ENCODE measurements around the gene CDK13. TPM values are rescaled to one million over a fixed set of nuclear protein-coding genes. Genes with fewer than 3 reads are reported as not detected.

Gene CDK13
- total and polyA plus RNA-seq, 9 donors = 25.9 to 124 (median 68.4) TPM

DNA sequence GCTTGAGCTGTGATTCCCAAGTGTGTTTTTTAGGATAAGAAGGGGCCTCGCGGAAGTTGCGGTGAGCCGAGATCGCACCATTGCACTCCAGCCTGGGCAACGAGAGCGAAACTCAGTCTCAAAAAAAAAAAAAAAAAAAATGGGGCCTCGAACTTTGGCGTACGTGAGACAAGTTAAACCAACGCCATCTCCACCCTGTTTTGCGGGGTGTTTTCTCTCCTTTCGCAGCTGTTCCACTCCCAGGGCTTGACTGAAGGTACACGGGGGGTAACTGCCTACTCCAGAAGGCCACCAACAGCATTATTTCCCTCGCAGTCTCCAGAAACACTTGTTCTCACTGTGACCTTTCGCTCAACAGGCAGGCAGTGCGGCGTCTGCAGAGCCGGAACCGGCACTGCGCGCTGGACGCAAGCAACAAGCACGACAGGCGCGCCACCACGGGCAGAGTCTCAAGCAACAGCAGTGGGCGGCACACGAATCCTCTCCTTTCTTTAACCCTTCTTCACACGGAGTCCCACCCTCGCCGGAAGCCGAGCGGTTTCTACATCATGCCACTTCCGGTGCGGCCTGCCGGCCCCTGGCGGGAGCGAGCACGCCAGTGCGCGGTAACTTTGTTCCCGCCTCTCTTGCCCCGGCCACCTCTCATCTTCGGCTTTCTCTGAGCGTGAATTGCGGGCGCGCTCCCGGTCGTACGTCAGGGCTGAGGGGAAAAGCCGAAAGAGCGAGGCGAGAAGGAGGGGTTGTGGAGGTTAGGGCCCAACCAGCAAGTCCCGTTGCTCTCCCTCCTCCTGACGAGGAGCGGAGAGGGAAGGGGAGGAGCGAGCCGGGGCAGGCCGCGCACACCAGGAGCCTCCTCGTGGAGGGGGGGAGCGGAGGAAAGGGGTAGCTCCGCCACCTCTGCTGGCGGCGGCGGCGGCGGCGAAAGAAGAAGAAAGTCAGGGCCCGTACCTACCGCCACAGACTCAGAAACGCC is 814 bp upstream of the CDK13 start:
- 0 to 1% (median 0%) methylated on average over 68 to 74 of the region's 74 CpGs for WGBS, 3 donors
- Histone ChIP-seq H3K27me3 (no peaks in the 10 kb centered on the region), H3K4me1 (ENCODE audit: insufficient read depth) (peaks cover 5% of the 10 kb centered on the region), H3K27ac (peak overlapping the region; percentile 80 to 99), H3K36me3 (no peaks in the 10 kb centered on the region), H3K4me3 (peak overlapping the region; percentile 92), H3K9me3 (no peaks in the 10 kb centered on the region)
- DNase-seq = peak; percentile 97 to 99 (median 98)
- TF ChIP-seq, protein P1, sequence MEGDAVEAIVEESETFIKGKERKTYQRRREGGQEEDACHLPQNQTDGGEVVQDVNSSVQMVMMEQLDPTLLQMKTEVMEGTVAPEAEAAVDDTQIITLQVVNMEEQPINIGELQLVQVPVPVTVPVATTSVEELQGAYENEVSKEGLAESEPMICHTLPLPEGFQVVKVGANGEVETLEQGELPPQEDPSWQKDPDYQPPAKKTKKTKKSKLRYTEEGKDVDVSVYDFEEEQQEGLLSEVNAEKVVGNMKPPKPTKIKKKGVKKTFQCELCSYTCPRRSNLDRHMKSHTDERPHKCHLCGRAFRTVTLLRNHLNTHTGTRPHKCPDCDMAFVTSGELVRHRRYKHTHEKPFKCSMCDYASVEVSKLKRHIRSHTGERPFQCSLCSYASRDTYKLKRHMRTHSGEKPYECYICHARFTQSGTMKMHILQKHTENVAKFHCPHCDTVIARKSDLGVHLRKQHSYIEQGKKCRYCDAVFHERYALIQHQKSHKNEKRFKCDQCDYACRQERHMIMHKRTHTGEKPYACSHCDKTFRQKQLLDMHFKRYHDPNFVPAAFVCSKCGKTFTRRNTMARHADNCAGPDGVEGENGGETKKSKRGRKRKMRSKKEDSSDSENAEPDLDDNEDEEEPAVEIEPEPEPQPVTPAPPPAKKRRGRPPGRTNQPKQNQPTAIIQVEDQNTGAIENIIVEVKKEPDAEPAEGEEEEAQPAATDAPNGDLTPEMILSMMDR (IDR thresholded peaks at IDR 0.05) = no peak
- TF ChIP-seq POLR2A (IDR thresholded peaks at IDR 0.05) = peak; percentile 85
- intact Hi-C loops (cut with DNase I) = no loop called here

DNA sequence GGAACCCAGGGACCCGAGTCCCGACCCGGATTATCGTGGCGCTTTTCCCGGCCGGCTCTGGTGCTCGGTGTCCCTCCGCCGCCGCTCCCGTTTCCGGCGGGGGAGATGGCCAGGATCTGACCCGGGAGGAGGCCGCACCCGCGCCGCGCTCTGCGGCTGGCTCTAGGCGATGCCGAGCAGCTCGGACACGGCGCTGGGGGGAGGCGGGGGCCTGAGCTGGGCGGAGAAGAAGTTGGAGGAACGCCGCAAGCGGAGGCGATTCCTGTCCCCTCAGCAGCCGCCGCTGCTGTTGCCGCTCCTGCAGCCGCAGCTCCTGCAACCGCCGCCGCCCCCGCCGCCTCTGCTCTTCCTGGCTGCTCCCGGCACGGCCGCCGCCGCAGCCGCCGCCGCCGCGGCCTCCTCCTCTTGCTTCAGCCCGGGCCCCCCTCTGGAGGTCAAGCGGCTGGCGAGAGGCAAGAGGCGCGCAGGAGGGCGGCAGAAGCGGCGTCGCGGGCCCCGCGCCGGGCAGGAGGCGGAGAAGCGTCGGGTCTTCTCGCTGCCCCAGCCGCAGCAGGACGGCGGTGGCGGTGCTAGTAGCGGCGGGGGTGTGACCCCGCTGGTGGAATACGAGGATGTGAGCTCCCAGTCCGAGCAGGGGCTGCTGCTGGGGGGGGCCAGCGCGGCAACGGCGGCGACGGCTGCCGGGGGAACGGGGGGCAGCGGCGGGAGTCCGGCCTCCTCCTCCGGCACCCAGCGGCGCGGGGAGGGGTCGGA is 593 bp downstream of the CDK13 start:
- 1% methylated on average over 65 to 93 of the region's 93 CpGs for WGBS, 3 donors
- Histone ChIP-seq H3K9me3 (no peaks in the 10 kb centered on the region), H3K4me3 (peak overlapping the region; percentile 92), H3K27me3 (no peaks in the 10 kb centered on the region), H3K36me3 (no peaks in the 10 kb centered on the region), H3K27ac (peak overlapping the region; percentile 80 to 99), H3K4me1 (ENCODE audit: insufficient read depth) (peaks cover 5% of the 10 kb centered on the region)
- intact Hi-C loops (cut with DNase I) = loop anchor here in 1 of 4 donors (1.0 to 5.0 kb wide), 2 partner anchors 112 to 184 kb away; partner anchors contain the start of gene MPLKIP
- TF ChIP-seq, protein P1 (IDR thresholded peaks at IDR 0.05) = no peak
- TF ChIP-seq POLR2A (IDR thresholded peaks at IDR 0.05) = peak; percentile 11
- DNase-seq = peak in 2 of 5 donors; percentile 32 to 67

DNA sequence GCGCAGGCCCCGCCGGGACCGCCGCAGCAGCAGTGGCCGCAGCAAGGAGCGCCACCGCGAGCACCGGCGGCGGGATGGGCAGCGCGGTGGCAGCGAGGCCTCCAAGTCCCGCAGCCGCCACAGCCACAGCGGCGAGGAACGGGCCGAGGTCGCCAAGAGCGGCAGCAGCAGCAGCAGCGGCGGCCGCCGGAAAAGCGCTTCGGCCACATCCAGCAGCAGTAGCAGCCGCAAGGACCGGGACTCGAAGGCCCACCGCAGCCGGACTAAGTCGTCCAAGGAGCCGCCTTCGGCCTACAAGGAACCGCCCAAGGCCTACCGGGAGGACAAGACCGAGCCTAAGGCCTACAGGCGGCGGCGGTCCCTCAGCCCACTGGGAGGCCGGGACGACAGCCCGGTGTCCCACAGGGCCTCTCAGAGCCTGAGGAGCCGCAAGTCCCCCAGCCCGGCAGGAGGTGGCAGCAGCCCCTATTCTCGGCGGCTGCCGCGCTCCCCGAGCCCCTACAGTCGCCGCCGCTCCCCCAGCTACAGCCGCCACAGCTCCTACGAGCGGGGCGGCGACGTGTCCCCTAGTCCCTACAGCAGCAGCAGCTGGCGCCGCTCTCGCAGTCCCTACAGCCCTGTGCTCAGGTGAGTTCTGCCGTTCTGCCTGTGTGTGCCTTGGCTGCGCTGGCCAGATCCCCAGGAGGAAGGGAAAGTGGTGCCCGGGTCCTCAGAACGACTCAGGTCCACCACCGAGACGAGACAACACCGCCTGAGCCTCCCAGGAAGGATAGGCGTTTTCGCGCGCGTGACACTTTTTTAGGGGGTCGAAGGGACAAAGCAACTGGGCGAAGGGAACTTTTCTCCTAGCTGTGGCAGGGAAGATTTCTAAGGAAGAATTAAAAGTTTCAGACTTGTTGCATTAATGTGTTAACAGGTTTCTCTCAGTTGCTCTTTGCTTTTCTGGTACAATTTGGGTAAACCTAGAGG is 1.5 kb downstream of the CDK13 start:
- no peaks in the 10 kb centered on the region for H3K27me3 ChIP-seq
- intact Hi-C loops (cut with DNase I) = loop anchor here in 1 of 4 donors (5.0 kb wide), 1 partner anchor 111 kb away; no protein-coding TSS in a partner anchor
- H3K4me3 ChIP-seq = peak overlapping the region; percentile 92
- DNase-seq = peak; percentile 52 to 70 (median 55)
- H3K9me3 ChIP-seq = no peaks in the 10 kb centered on the region
- H3K4me1 ChIP-seq (ENCODE audit: insufficient read depth) = peaks cover 6% of the 10 kb centered on the region
- TF ChIP-seq POLR2A (IDR thresholded peaks at IDR 0.05) (no peak), EP300 (IDR thresholded peaks at IDR 0.05) (no peak)
- TF ChIP-seq, protein P1 (IDR thresholded peaks at IDR 0.05) = peak in 2 of 3 donors; percentile 20 to 27
- WGBS, 3 donors = 0% methylated on average over 28 to 79 of the region's 79 CpGs
- H3K27ac ChIP-seq = peak overlapping the region; percentile 80 to 99
- H3K36me3 ChIP-seq = no peaks in the 10 kb centered on the region

All from ovary (tissue), 9 donors.